Measurements from ENCODE around the gene TAS2R41. TPM values are rescaled to one million over a fixed set of nuclear protein-coding genes. Genes with fewer than 3 reads are reported as not detected.

Gene TAS2R41
- total and polyA plus RNA-seq, 3 donors from 2014 or later, result 0.55 TPM; not detected in 2

- no peak overlapping the region for H3K4me3 ChIP-seq
- no peaks in the 10 kb centered on the region for H3K4me1 ChIP-seq
- H3K36me3 ChIP-seq (ENCODE audit: low read depth, missing control alignments), result no peaks in the 10 kb centered on the region
- no peaks in the 10 kb centered on the region for H3K27me3 ChIP-seq
- intact Hi-C loops (cut with DNase I; ENCODE audit: low total_unique reads), result no loop called here
- whole genome bisulfite sequencing, 2 donors, result 88 to 90% methylated on average over 5 of the region's 5 CpGs
- no peak for TF ChIP-seq CTCF (IDR thresholded peaks at IDR 0.05)
- no peak for TF ChIP-seq POLR2A (IDR thresholded peaks at IDR 0.05)
- no peak for DNase-seq
- H3K27ac ChIP-seq, result no peak overlapping the region
- no peaks in the 10 kb centered on the region for H3K9me3 ChIP-seq
These were observed 29.2 kb upstream of the TAS2R41 start for GRCh38 chr7:143448429-143448828.

- TF ChIP-seq CTCF (IDR thresholded peaks at IDR 0.05) (no peak), POLR2A (IDR thresholded peaks at IDR 0.05) (no peak)
- 79 to 86% methylated on average over 3 of the region's 3 CpGs for WGBS, 2 donors
These were observed 27.9 kb upstream of the TAS2R41 start for GRCh38 chr7:143449793-143450192.

GRCh38 chr7:143451122-143451521 is 26.6 kb upstream of the TAS2R41 start:
- Histone ChIP-seq H3K27ac (no peak overlapping the region), H3K27me3 (no peaks in the 10 kb centered on the region), H3K4me3 (no peak overlapping the region), H3K36me3 (ENCODE audit: low read depth, missing control alignments) (no peaks in the 10 kb centered on the region), H3K4me1 (no peaks in the 10 kb centered on the region), H3K9me3 (no peaks in the 10 kb centered on the region)
- intact Hi-C loops (cut with DNase I; ENCODE audit: low total_unique reads), result no loop called here
- DNase-seq, result no peak
- TF ChIP-seq POLR2A (IDR thresholded peaks at IDR 0.05) (no peak), CTCF (IDR thresholded peaks at IDR 0.05) (no peak)

More at GRCh38 chr7:143449793-143450192, 27.9 kb upstream of the TAS2R41 start:
- intact Hi-C loops (cut with DNase I; ENCODE audit: low total_unique reads), result no loop called here
- no peak for DNase-seq
- H3K4me3 ChIP-seq, result no peak overlapping the region
- H3K27ac ChIP-seq, result no peak overlapping the region
- no peaks in the 10 kb centered on the region for H3K4me1 ChIP-seq
- H3K9me3 ChIP-seq, result no peaks in the 10 kb centered on the region
- no peaks in the 10 kb centered on the region for H3K36me3 ChIP-seq (ENCODE audit: low read depth, missing control alignments)
- H3K27me3 ChIP-seq, result no peaks in the 10 kb centered on the region

GRCh38 chr7:143451746-143452145 is 25.9 kb upstream of the TAS2R41 start:
- intact Hi-C loops (cut with DNase I; ENCODE audit: low total_unique reads), result no loop called here
- no peak for DNase-seq
- Histone ChIP-seq H3K4me3 (no peak overlapping the region), H3K27me3 (no peaks in the 10 kb centered on the region), H3K36me3 (ENCODE audit: low read depth, missing control alignments) (no peaks in the 10 kb centered on the region), H3K9me3 (no peaks in the 10 kb centered on the region), H3K27ac (no peak overlapping the region), H3K4me1 (no peaks in the 10 kb centered on the region)
- 86 to 100% methylated on average over 1 of the region's 1 CpG for WGBS, 2 donors
- TF ChIP-seq POLR2A (IDR thresholded peaks at IDR 0.05), result no peak
- no peak for TF ChIP-seq CTCF (IDR thresholded peaks at IDR 0.05)

- no peak for TF ChIP-seq POLR2A (IDR thresholded peaks at IDR 0.05)
- TF ChIP-seq CTCF (IDR thresholded peaks at IDR 0.05), result no peak
- Histone ChIP-seq H3K9me3 (no peaks in the 10 kb centered on the region), H3K36me3 (ENCODE audit: low read depth, missing control alignments) (no peaks in the 10 kb centered on the region), H3K4me1 (no peaks in the 10 kb centered on the region), H3K4me3 (no peak overlapping the region), H3K27ac (no peak overlapping the region), H3K27me3 (no peaks in the 10 kb centered on the region)
- no peak for DNase-seq
- intact Hi-C loops (cut with DNase I; ENCODE audit: low total_unique reads), result no loop called here
- 88 to 90% methylated on average over 1 to 2 of the region's 2 CpGs for WGBS, 2 donors
These were observed 25.2 kb upstream of the TAS2R41 start for GRCh38 chr7:143452495-143452894.
